Panc1 (cell line): ENCODE measurements around the gene SLC22A15. TPM values are rescaled to one million over a fixed set of nuclear protein-coding genes. Genes with fewer than 3 reads are reported as not detected.

Experiments used
- ATAC-seq: fragments of 200-7000 bp; cut with Tn5 transposase; 2 replicates; pipeline ENCODE4 v1.9.1; 2020; ENCODE audit warnings: mild to moderate bottlenecking, moderate library complexity
- BruUV-seq: library from RNA; stranded (reverse); fragments of 400-500 nt; replicated peaks from 2 replicates; lab custom pipeline; 2021; lab: Mats Ljungman, UMichigan
- CTCF ChIA-PET: fragments of 300-600 bp; sonication (Branson Sonifier 250); formaldehyde crosslinking; loops from one replicate; lab custom pipeline; 2022; ENCODE audit warnings: antibody characterized with exemption; lab: Charles Lee
- POLR2A ChIA-PET: fragments of 300-600 bp; sonication (Branson Sonifier 250); formaldehyde crosslinking; loops from one replicate; lab custom pipeline; 2022; ENCODE audit warnings: antibody characterized with exemption; lab: Charles Lee
- DNase-seq: peaks from one replicate; pipeline ENCODE4 v3.0.0-alpha.2; 2010; ENCODE audit warnings: low read depth, low spot score
- H3K27ac ChIP-seq: 2 replicates; pipeline ENCODE4 v1.5.1; 2011; ENCODE audit warnings: mild to moderate bottlenecking, low read length, inconsistent platforms
- H3K27me3 ChIP-seq: fragments of 200-500 bp; sonication (Bioruptor generic); 2 replicates; pipeline ENCODE4 v1.6.0; 2014; ENCODE audit warnings: low read length, inconsistent platforms; ENCODE audit not compliant: control insufficient read depth, insufficient read depth
- H3K36me3 ChIP-seq: fragments of 200-500 bp; sonication (Bioruptor generic); 2 replicates; pipeline ENCODE4 v1.5.1; 2014; ENCODE audit warnings: inconsistent platforms, mild to moderate bottlenecking, low read length, moderate library complexity; ENCODE audit not compliant: control insufficient read depth, insufficient read depth
- H3K4me1 ChIP-seq: 2 replicates; pipeline ENCODE4 v1.5.1; 2011; ENCODE audit warnings: inconsistent platforms, mild to moderate bottlenecking, low read length, moderate library complexity; ENCODE audit not compliant: control insufficient read depth, insufficient read depth
- H3K4me3 ChIP-seq, 2 experiments: 2 replicates each; pipeline ENCODE4 v1.5.1; 2011 to 2012; ENCODE audit warnings: low read depth in 2 of 2, low read length in 2 of 2, mild to moderate bottlenecking in 2 of 2, inconsistent platforms in 1 of 2, moderate library complexity in 1 of 2
- H3K9me3 ChIP-seq: fragments of 200-500 bp; sonication (Bioruptor generic); 2 replicates; pipeline ENCODE4 v1.5.1; 2014; ENCODE audit warnings: low read depth, mild to moderate bottlenecking, inconsistent platforms, low read length, moderate library complexity; ENCODE audit not compliant: control insufficient read depth, insufficient read depth
- CTCF ChIP-seq: fragments of 450-650 bp; IDR thresholded peaks from 2 replicates; pipeline ENCODE4 v1.5.1; 2017; ENCODE audit warnings: mild to moderate bottlenecking
- POLR2AphosphoS5 ChIP-seq: IDR thresholded peaks from 2 replicates; pipeline ENCODE4 v1.6.1; 2012; ENCODE audit warnings: mild to moderate bottlenecking, low read depth, low read length, moderate library complexity
- SIN3A ChIP-seq: IDR thresholded peaks from 2 replicates; pipeline ENCODE4 v1.6.1; 2012; ENCODE audit warnings: low read depth, mild to moderate bottlenecking, low read length, moderate library complexity, borderline replicate concordance; ENCODE audit not compliant: insufficient read depth
- TCF7L2 ChIP-seq: IDR thresholded peaks from 2 replicates; pipeline ENCODE4 v1.6.1; 2011; ENCODE audit warnings: mild to moderate bottlenecking, low read depth, low read length, inconsistent platforms
- in situ Hi-C: cut with HindIII; loops from 2 replicates; pipeline ENCODE4 v1.10.0; 2016; ENCODE audit warnings: low sequenced_read_pairs, low pct_unique_long_range_greater_than_20kb
- intact Hi-C: fragments of 100-400 bp; cut with micrococcal nuclease; formaldehyde crosslinking; loops from one replicate; pipeline ENCODE4 v1.10.0; 2022; ENCODE audit not compliant: unreplicated experiment
- total RNA-seq: library from RNA; stranded (reverse); gene quantifications from one replicate; pipeline ENCODE4 v1.2.1, GENCODE V29; 2021; ENCODE audit not compliant: unreplicated experiment
- TF ChIP-seq, protein P1 (sequence below), 2 experiments: IDR thresholded peaks; 2 replicates each; pipeline ENCODE4 v1.6.1; 2011 to 2012; ENCODE audit warnings: low read depth in 2 of 2, control low read depth in 1 of 2, low read length in 1 of 2, mild to moderate bottlenecking in 1 of 2, moderate library complexity in 1 of 2; ENCODE audit not compliant: insufficient read depth in 1 of 2

The SLC22A15 gene
- total RNA-seq, 1 experiment from 2014 or later: 0.21 TPM

- no peaks in the 10 kb centered on the region for H3K36me3 ChIP-seq
- CTCF ChIA-PET: no interaction called here
- ATAC-seq (no peak), DNase-seq (no peak)
- no peaks in the 10 kb centered on the region for H3K9me3 ChIP-seq
- no TSS peak for BruUV-seq
- POLR2A ChIA-PET: no interaction called here
- H3K27me3 ChIP-seq: peaks cover 4% of the 10 kb centered on the region
- no peak overlapping the region for H3K4me3 ChIP-seq
- in situ Hi-C loops (no loop called here), intact Hi-C loops (no loop called here)
- no peaks in the 10 kb centered on the region for H3K4me1 ChIP-seq
- TF ChIP-seq, protein P1, sequence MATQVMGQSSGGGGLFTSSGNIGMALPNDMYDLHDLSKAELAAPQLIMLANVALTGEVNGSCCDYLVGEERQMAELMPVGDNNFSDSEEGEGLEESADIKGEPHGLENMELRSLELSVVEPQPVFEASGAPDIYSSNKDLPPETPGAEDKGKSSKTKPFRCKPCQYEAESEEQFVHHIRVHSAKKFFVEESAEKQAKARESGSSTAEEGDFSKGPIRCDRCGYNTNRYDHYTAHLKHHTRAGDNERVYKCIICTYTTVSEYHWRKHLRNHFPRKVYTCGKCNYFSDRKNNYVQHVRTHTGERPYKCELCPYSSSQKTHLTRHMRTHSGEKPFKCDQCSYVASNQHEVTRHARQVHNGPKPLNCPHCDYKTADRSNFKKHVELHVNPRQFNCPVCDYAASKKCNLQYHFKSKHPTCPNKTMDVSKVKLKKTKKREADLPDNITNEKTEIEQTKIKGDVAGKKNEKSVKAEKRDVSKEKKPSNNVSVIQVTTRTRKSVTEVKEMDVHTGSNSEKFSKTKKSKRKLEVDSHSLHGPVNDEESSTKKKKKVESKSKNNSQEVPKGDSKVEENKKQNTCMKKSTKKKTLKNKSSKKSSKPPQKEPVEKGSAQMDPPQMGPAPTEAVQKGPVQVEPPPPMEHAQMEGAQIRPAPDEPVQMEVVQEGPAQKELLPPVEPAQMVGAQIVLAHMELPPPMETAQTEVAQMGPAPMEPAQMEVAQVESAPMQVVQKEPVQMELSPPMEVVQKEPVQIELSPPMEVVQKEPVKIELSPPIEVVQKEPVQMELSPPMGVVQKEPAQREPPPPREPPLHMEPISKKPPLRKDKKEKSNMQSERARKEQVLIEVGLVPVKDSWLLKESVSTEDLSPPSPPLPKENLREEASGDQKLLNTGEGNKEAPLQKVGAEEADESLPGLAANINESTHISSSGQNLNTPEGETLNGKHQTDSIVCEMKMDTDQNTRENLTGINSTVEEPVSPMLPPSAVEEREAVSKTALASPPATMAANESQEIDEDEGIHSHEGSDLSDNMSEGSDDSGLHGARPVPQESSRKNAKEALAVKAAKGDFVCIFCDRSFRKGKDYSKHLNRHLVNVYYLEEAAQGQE (IDR thresholded peaks at IDR 0.05; ENCODE audit: insufficient read depth in 1 of 2, low read depth in 2 of 2, low read length in 1 of 2): no peak
- TF ChIP-seq CTCF (no peak), SIN3A (no peak), POLR2AphosphoS5 (no peak), TCF7L2 (no peak)
- no peak overlapping the region for H3K27ac ChIP-seq
Observed at GRCh38 chr1:115977499-115978258, 1.4 kb downstream of the SLC22A15 start.

- no peaks in the 10 kb centered on the region for H3K4me1 ChIP-seq
- H3K9me3 ChIP-seq: no peaks in the 10 kb centered on the region
- CTCF ChIA-PET: no interaction called here
- TF ChIP-seq SIN3A (no peak), CTCF (no peak), POLR2AphosphoS5 (no peak), TCF7L2 (no peak)
- TF ChIP-seq, protein P1 (IDR thresholded peaks at IDR 0.05; ENCODE audit: insufficient read depth in 1 of 2, low read depth in 2 of 2, low read length in 1 of 2): no peak
- in situ Hi-C loops (no loop called here), intact Hi-C loops (no loop called here)
- no peaks in the 10 kb centered on the region for H3K36me3 ChIP-seq
- DNase-seq (no peak), ATAC-seq (no peak)
- BruUV-seq: no TSS peak
- H3K4me3 ChIP-seq: no peak overlapping the region
- POLR2A ChIA-PET: no interaction called here
- no peak overlapping the region for H3K27ac ChIP-seq
- peaks cover 4% of the 10 kb centered on the region for H3K27me3 ChIP-seq
Observed at GRCh38 chr1:115978292-115978941, 2.1 kb downstream of the SLC22A15 start.
